Skeletal muscle tissue (tissue), 4 donors: Measurements from ENCODE around the gene KCNK2. TPM values are rescaled to one million over a fixed set of nuclear protein-coding genes. Genes with fewer than 3 reads are reported as not detected.

Experiments
- H3K27ac ChIP-seq: one replicate; pipeline ENCODE4 v1.7.0; 2013; ENCODE audit warnings: mild to moderate bottlenecking, low read depth, low read length, inconsistent platforms
- H3K27me3 ChIP-seq, 3 donors: one replicate each; pipeline ENCODE4 v1.7.0; 2013; ENCODE audit warnings: low read length in 3 of 3; ENCODE audit not compliant: control insufficient read depth in 3 of 3, insufficient read depth in 3 of 3
- H3K36me3 ChIP-seq, 3 donors: one replicate each; pipeline ENCODE4 v1.7.0; 2013; ENCODE audit warnings: low read length in 3 of 3; ENCODE audit not compliant: control insufficient read depth in 3 of 3, insufficient read depth in 3 of 3
- H3K4me1 ChIP-seq, 3 donors: one replicate each; pipeline ENCODE4 v1.7.0; 2013; ENCODE audit warnings: low read length in 3 of 3, mild to moderate bottlenecking in 3 of 3; ENCODE audit not compliant: control insufficient read depth in 3 of 3, insufficient read depth in 3 of 3
- H3K4me3 ChIP-seq, 3 donors: one replicate each; pipeline ENCODE4 v1.7.0; 2013; ENCODE audit warnings: low read length in 3 of 3
- H3K9ac ChIP-seq, 3 donors: one replicate each; pipeline ENCODE4 v1.7.0; 2013; ENCODE audit warnings: low read length in 3 of 3, mild to moderate bottlenecking in 3 of 3, moderate library complexity in 2 of 3, low read depth in 1 of 3
- H3K9me3 ChIP-seq, 3 donors: one replicate each; pipeline ENCODE4 v1.7.0; 2013; ENCODE audit warnings: low read length in 3 of 3; ENCODE audit not compliant: control insufficient read depth in 3 of 3
- total RNA-seq: library from RNA; depleted of rRNA; stranded (reverse); fragments of >200 nt; gene quantifications from one replicate; pipeline ENCODE4 v1.2.3, GENCODE V29; 2014
- donor health status: Osteomylitis.

The KCNK2 gene
- total RNA-seq, 1 donor from 2014 or later: 2.6 TPM

- no peaks in the 10 kb centered on the region for H3K27me3 ChIP-seq
- no peak overlapping the region for H3K4me3 ChIP-seq
- no peaks in the 10 kb centered on the region for H3K9me3 ChIP-seq
- H3K27ac ChIP-seq: no peak overlapping the region
- H3K36me3 ChIP-seq: no peaks in the 10 kb centered on the region
- no peaks in the 10 kb centered on the region for H3K4me1 ChIP-seq
- no peak overlapping the region for H3K9ac ChIP-seq
These were observed 182.1 kb downstream of the KCNK2 start for GRCh38 chr1:215264649-215265048.

- H3K9ac ChIP-seq: no peak overlapping the region
- H3K9me3 ChIP-seq: no peaks in the 10 kb centered on the region
- no peaks in the 10 kb centered on the region for H3K36me3 ChIP-seq
- no peak overlapping the region for H3K4me3 ChIP-seq
- H3K27me3 ChIP-seq: no peaks in the 10 kb centered on the region
- no peak overlapping the region for H3K27ac ChIP-seq
- H3K4me1 ChIP-seq: no peaks in the 10 kb centered on the region
These were observed 185.0 kb downstream of the KCNK2 start for GRCh38 chr1:215267495-215267894.

DNA sequence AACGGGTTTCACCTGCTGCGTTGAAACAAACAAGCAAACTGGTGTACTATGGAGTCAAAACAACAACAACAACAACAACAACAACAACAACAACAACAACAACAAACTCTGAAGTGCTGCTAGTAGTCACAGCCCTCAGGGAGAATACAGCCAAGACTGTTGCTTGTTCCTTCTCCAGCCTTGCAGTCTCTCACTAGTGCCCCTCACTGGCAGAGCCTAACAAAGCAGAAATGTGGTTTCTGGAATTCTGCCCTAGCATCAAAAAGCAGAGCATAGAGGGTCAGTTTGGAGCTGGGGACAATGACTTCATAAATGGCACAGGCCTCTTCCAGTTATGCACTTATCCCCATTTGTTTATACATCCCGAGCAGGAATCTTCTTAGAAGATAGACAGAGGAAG is 187.4 kb downstream of the KCNK2 start:
- Histone ChIP-seq H3K9ac (no peak overlapping the region), H3K36me3 (no peaks in the 10 kb centered on the region), H3K4me3 (no peak overlapping the region), H3K27me3 (no peaks in the 10 kb centered on the region), H3K9me3 (no peaks in the 10 kb centered on the region), H3K27ac (no peak overlapping the region), H3K4me1 (no peaks in the 10 kb centered on the region)

DNA sequence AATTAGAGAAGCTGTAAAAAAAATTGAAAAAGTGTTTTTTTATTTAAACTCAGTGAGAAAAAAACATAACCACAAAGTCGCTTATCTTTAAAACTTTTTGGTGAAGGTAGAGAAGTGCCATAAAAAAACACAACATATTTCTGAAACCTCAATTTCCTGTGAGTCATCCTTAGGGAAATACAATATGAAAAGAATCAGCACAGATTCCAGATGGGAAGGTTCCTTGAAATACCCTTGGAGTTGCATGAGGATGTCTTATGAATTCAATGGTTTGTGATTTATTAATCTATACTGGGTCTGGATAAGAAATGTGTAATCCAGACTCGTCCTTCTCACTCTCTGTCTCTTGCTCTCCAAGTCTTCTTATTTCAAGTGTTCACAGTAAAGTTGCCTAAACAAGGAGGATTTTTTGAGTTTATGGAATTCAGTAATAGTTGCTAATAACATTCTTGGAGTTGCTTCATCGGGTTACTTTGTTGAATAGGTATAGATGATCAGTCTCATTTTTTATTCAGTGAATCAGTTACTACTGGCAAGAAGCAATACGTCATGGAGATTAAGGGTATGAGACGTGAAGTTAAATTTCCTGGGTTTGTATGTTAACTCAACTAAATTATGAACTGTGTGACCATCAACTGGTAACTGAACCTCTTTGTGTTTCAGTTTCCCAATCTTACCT is 191.4 kb downstream of the KCNK2 start:
- Histone ChIP-seq H3K27ac (no peak overlapping the region), H3K4me3 (no peak overlapping the region), H3K9me3 (no peaks in the 10 kb centered on the region), H3K36me3 (no peaks in the 10 kb centered on the region), H3K9ac (no peak overlapping the region), H3K4me1 (no peaks in the 10 kb centered on the region), H3K27me3 (no peaks in the 10 kb centered on the region)

DNA sequence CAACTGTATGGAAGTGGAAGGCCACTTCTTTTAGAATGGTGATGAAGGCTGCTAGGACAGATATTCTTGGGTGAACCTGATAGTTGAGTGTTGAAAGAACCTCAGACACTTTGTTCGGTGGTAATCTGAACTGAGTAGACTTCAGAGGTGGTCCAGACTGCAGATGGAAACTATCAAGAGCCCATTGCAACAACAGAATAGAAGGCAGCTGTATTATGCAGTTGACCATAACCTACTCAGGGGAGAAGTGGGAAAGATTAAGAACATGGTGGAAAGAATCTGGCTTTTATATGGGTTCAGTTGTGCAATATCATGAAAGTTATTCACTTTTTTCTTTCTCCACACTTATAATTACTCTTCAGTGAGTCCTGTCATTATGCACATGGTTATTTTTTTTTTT is 194.0 kb downstream of the KCNK2 start:
- Histone ChIP-seq H3K4me1 (no peaks in the 10 kb centered on the region), H3K27me3 (no peaks in the 10 kb centered on the region), H3K4me3 (no peak overlapping the region), H3K36me3 (no peaks in the 10 kb centered on the region), H3K27ac (no peak overlapping the region), H3K9me3 (no peaks in the 10 kb centered on the region), H3K9ac (no peak overlapping the region)

DNA sequence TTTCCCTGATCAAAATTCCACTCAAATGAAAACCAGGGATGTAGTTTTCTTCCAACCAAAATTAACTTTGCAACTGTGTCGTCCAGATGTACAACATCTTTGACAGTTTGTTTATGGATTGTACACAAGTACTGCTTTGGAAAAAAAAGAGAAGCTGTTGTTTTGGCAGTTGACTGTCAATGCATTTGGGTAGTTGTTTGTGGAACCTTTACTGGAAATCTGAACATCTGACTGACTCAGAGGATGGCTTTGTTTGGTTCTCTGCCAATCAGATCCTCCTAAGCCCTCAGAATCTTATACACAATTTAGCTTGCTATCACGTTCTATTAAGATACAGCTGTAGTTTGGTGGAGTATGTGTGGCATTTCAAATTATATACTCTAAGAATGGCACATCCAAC is 195.0 kb downstream of the KCNK2 start:
- no peak overlapping the region for H3K4me3 ChIP-seq
- no peaks in the 10 kb centered on the region for H3K4me1 ChIP-seq
- H3K27me3 ChIP-seq: no peaks in the 10 kb centered on the region
- H3K36me3 ChIP-seq: no peaks in the 10 kb centered on the region
- H3K27ac ChIP-seq: no peak overlapping the region
- no peaks in the 10 kb centered on the region for H3K9me3 ChIP-seq
- no peak overlapping the region for H3K9ac ChIP-seq

DNA sequence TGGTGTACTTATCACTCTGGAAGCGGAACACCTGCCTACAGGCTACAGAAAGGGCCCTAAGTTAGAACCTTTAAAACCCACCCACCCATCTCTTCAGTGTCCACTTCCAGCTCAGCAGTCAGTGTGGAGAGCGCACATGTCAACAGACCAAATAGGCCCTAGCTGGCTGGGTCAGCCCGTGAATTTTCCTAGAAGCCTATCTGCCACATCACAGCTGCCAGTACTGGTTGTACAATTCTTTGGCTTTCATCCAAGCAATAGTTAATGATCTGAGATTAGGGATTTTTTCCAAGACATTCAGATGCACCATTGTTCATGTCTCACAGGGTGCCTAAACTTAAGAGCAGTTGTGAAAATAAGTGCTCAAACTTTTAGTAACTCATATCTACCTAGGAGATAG is 197.1 kb downstream of the KCNK2 start:
- H3K27ac ChIP-seq: no peak overlapping the region
- H3K9ac ChIP-seq: no peak overlapping the region
- H3K4me1 ChIP-seq: no peaks in the 10 kb centered on the region
- H3K9me3 ChIP-seq: no peaks in the 10 kb centered on the region
- H3K27me3 ChIP-seq: no peaks in the 10 kb centered on the region
- H3K4me3 ChIP-seq: no peak overlapping the region
- H3K36me3 ChIP-seq: no peaks in the 10 kb centered on the region

- Histone ChIP-seq H3K9ac (no peak overlapping the region), H3K4me3 (no peak overlapping the region), H3K4me1 (no peaks in the 10 kb centered on the region), H3K36me3 (no peaks in the 10 kb centered on the region), H3K9me3 (no peaks in the 10 kb centered on the region), H3K27me3 (no peaks in the 10 kb centered on the region), H3K27ac (no peak overlapping the region)
These were observed 200.0 kb downstream of the KCNK2 start for GRCh38 chr1:215282557-215282956.

DNA sequence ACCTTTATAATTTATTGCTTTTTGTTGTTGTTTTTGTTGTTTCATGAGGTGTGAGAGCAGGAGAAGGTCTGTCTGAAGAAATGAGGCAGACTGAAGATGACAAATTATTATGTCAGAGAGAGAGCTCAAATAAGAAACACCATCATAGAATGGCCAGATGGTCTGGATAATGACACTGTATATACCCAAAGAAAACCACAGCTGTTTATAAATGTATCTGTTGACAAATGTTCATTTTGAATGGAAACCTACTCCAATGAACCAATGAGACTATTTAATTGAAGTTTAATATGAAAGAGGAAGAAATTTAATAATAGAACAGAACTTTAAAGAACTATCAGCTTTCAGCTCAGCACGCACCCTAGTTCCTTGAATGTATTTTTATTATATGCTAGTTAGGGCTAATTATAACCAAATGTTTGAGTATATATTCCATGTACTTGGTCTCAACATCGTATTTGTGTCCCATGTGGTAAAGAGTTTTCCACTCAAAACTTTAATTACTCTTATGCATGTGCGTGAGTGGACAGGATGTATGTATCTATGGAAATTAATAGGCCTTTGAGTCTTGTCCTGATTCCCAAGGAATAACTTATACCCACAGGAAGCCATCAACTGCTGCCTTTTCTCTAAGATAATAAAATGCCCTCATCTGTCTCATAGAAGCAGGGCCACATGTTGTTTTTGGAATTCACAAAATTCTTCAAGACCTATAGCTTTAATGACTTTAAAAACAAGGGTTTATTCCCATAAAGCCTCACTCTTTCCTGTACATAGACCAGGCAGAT is 202.7 kb downstream of the KCNK2 start:
- Histone ChIP-seq H3K9ac (no peak overlapping the region), H3K9me3 (no peaks in the 10 kb centered on the region), H3K4me3 (no peak overlapping the region), H3K36me3 (no peaks in the 10 kb centered on the region), H3K27me3 (no peaks in the 10 kb centered on the region), H3K4me1 (no peaks in the 10 kb centered on the region), H3K27ac (no peak overlapping the region)
